Measurements from ENCODE around the gene HNRNPUL2. TPM values are rescaled to one million over a fixed set of nuclear protein-coding genes. Genes with fewer than 3 reads are reported as not detected.

Gene HNRNPUL2
- total RNA-seq (2012; rRNA removed) (3.9 and 5.0 TPM in 2 replicates), polyA plus RNA-seq (2012; rRNA removed) (25.5 and 30.2 TPM in 2 replicates), Bru-seq, nascent RNA (percentile 96 among the genes with signal in this experiment), BruChase-seq, experiment 1, labeled RNA remaining after a 6-hour chase (percentile 98 among the genes with signal in this experiment), BruChase-seq, experiment 2, labeled RNA remaining after a 2-hour chase (percentile 99 among the genes with signal in this experiment)
- 6.1 and 10.8 TPM in 2 replicates for polyA plus RNA-seq (2012; cell fraction: cytosol; rRNA removed)
- 5.3 and 17.3 TPM in 2 replicates for polyA plus RNA-seq (2012; cell fraction: nucleus; rRNA removed; ENCODE audit: low replicate concordance)
- long read RNA-seq, partial matches to known transcripts, result 0 of 5 reads
- long read RNA-seq, other reads (novel, unspliced or antisense), result 5 of 5 reads

DNA sequence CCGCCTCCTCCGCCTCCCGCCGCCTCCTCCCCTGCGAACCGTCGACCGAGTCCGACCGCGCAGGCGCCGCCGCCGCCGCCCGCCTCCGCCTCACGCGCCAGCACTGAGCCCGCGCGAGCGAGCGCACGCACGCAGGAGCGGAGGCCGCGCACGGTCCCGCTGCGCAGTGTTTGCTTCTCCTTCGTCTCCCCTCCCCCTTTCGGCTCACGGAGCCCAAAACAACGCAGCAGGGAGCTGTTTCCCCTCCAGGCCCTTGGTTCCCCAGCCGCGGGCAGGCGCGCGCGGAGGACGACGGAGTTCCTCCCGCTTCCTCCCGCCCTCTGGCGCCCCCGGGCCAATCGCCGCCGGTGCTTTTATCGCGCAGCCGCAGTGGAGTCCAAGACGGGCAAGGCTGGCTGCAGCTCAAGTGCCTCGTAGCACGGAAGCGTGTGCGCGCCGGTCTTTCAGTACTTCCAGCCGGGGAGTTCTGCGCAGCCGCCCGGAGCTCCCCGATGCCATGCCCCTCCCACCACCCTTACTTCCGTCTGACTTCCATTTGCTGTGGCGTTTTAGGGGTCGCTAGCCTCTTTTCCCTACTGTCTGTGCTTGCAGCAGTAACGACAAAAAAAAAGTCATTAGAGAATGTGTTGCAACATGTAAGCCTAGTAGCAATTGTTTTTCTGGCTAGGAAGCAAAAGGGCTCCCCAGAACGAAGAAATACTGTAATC lies at the start of gene HNRNPUL2:
TSS of gene HNRNPUL2 (minus strand) at position 293 of the 707 bp plus-strand sequence. CDS start 301 bp downstream, outside the sequence.
- BruUV-seq (replicated peaks), result no TSS peak
- intact Hi-C loops (cut with micrococcal nuclease), result loop anchor here (5.0 kb wide), 2 partner anchors 35 to 135 kb away; partner anchors contain the start of gene POLR2G
- H4K5ac ChIP-seq (ENCODE audit: low read depth, low read length), result peak within 1 kb of the TSS; percentile 96

More for the DNA sequence above, at the start of gene HNRNPUL2:
- Histone ChIP-seq H3K9ac (ENCODE audit: low read depth, low read length) (peak within 1 kb of the TSS; percentile 87), H2AK9ac (replicated peaks; ENCODE audit: low read depth, low read length, poor library complexity) (peak within 1 kb of the TSS; percentile 99), H3K4me3 (ENCODE audit: insufficient read depth, low read depth, low read length) (peak within 1 kb of the TSS; percentile 85), H4K91ac (ENCODE audit: insufficient read depth, low read depth, low read length) (peak within 1 kb of the TSS; percentile 99), H2BK120ac (ENCODE audit: low read depth, low read length) (peak within 1 kb of the TSS; percentile 95), H2BK5ac (ENCODE audit: low read depth, low read length, poor library complexity, severe bottlenecking) (peak within 1 kb of the TSS; percentile 97), H2BK15ac (ENCODE audit: low read depth, low read length) (peak within 1 kb of the TSS; percentile 93; the same call in 1 of the 3 replicates), H3K9me1 (ENCODE audit: insufficient read depth, low read length) (no peaks in the 10 kb centered on the region), H4K20me1 (ENCODE audit: insufficient read depth, low read length) (peaks cover 42% of the 10 kb centered on the region), H3K4me2 (ENCODE audit: low read depth, low read length) (peak within 1 kb of the TSS; percentile 99), H3K14ac (replicated peaks; ENCODE audit: low read depth, low read length) (peak within 1 kb of the TSS; percentile 99), H4K8ac (ENCODE audit: low read depth in 2 of 2, low read length in 2 of 2) (peak within 1 kb of the TSS; percentile 98 to 100), H3K27ac (ENCODE audit: insufficient read depth, low read length) (peak within 1 kb of the TSS; percentile 96), H2BK20ac (ENCODE audit: low read depth, low read length) (peak within 1 kb of the TSS; percentile 68; the same call in 1 of the 2 replicates), H2AFZ (replicated peaks; ENCODE audit: low read length, poor library complexity) (peak within 1 kb of the TSS; percentile 98), H3K56ac (ENCODE audit: extremely low read depth, insufficient read depth, low read length) (peak within 1 kb of the TSS; percentile 99), H3K4me1 (ENCODE audit: control insufficient read depth, insufficient read depth, low read length) (peaks cover 4% of the 10 kb centered on the region), H3K23ac (ENCODE audit: low read depth, low read length) (peak within 1 kb of the TSS; percentile 98), H3K4ac (ENCODE audit: low read depth, low read length) (peak within 1 kb of the TSS; percentile 98), H3K36me3 (ENCODE audit: control insufficient read depth, insufficient read depth, low read length) (peaks cover 14% of the 10 kb centered on the region), H3K18ac (ENCODE audit: low read depth, low read length) (peak within 1 kb of the TSS; percentile 88), H3K27me3 (ENCODE audit: control insufficient read depth, insufficient read depth, low read length) (no peaks in the 10 kb centered on the region), H3K79me1 (ENCODE audit: low read depth in 1 of 2, low read length in 2 of 2) (peaks cover 13 to 33% of the 10 kb centered on the region in 2 experiments; a peak in 3 of 4 replicates), H2AK5ac (ENCODE audit: low read depth, low read length) (peak within 1 kb of the TSS; percentile 94), H3K9me3 (ENCODE audit: control insufficient read depth, insufficient read depth, low read length) (no peaks in the 10 kb centered on the region)
- DNase-seq (peak; percentile 99), ATAC-seq (ENCODE audit: low read depth) (peak; percentile 85)
- ChIA-PET CTCF (interaction anchor here (0.6 kb wide), 1 partner anchor 133 kb away, joined by 4 read pairs; no protein-coding TSS in a partner anchor), POLR2A (ENCODE audit: unreplicated experiment) (interaction anchor here (0.8 to 1.8 kb wide), 7 partner anchors 9 to 129 kb away, joined by 3 to 7 read pairs (median 5); partner anchors contain the start of genes LBHD1, STX5, UQCC3 and ZBTB3)
- dilution Hi-C loops (cut with HindIII; ENCODE audit: low sequenced_read_pairs, unreplicated experiment) (no loop called here), in situ Hi-C loops (cut with MboI; ENCODE audit: low sequenced_read_pairs) (no loop called here)
- no peak for TF ChIP-seq SMC3 (IDR thresholded peaks at IDR 0.05; ENCODE audit: low read depth, low read length)
- peak; percentile 23; the same call in 1 of the 2 replicates for TF ChIP-seq USF2 (IDR thresholded peaks at IDR 0.05; ENCODE audit: low read depth, low read length)
- TF ChIP-seq, protein P1, sequence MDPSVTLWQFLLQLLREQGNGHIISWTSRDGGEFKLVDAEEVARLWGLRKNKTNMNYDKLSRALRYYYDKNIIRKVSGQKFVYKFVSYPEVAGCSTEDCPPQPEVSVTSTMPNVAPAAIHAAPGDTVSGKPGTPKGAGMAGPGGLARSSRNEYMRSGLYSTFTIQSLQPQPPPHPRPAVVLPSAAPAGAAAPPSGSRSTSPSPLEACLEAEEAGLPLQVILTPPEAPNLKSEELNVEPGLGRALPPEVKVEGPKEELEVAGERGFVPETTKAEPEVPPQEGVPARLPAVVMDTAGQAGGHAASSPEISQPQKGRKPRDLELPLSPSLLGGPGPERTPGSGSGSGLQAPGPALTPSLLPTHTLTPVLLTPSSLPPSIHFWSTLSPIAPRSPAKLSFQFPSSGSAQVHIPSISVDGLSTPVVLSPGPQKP (IDR thresholded peaks at IDR 0.05; ENCODE audit: borderline replicate concordance, low read depth, low read length), result no peak
- TF ChIP-seq MAZ (IDR thresholded peaks at IDR 0.05; ENCODE audit: borderline replicate concordance, low read depth, low read length), result peak; percentile 74; the same call in 1 of the 2 replicates
- TF ChIP-seq CEBPB (IDR thresholded peaks at IDR 0.05; ENCODE audit: low read depth, low read length), result 0 out of 2 replicates have a peak, but pooled peaks have one; percentile 13
- TF ChIP-seq BHLHE40 (IDR thresholded peaks at IDR 0.05; ENCODE audit: low read depth, low read length), result peak; percentile 84
- TF ChIP-seq POLR2A (IDR thresholded peaks at IDR 0.05; ENCODE audit: low read depth, low read length), result peak; percentile 87
- peak; percentile 46; the same call in 1 of the 2 replicates for TF ChIP-seq MXI1 (IDR thresholded peaks at IDR 0.05; ENCODE audit: borderline replicate concordance, low read depth, low read length)
- 0% methylated on average over 4 of the region's 72 CpGs; no CpG with 5 or more reads in 1 of the 2 experiments for WGBS, 2 experiments (ENCODE audit: extremely low coverage in 2 of 2, insufficient read length in 1 of 2)

All from IMR-90 (cell line).